Breast epithelium (tissue), 3 donors: Measurements from ENCODE around the gene MFF.

Experiments used
- CTCF ChIP-seq, 3 donors: fragments of 450-650 bp; IDR thresholded peaks; one replicate each; pipeline ENCODE4 v1.5.1; 2016 to 2017; ENCODE audit warnings: antibody characterized with exemption in 3 of 3, mild to moderate bottlenecking in 3 of 3, moderate library complexity in 3 of 3
- POLR2A ChIP-seq: fragments of 450-650 bp; IDR thresholded peaks from one replicate; pipeline ENCODE4 v1.6.1; 2016; ENCODE audit warnings: antibody characterized with exemption, mild to moderate bottlenecking, moderate library complexity

- TF ChIP-seq POLR2A, result no peak
- TF ChIP-seq CTCF (IDR thresholded peaks at IDR 0.05), result no peak
These were observed 37.3 kb upstream of the MFF start for GRCh38 chr2:227287771-227288170.
